ENCODE results near the gene MIOS.

The MIOS gene

GRCh38 chr7:7566651-7567611 lies at the start of gene MIOS:
Gene MIOS, plus strand, starts transcription at chr7:7566884. Its CDS starts 5,592 bp downstream, at chr7:7572476.
- DNase-seq (ENCODE audit: low read depth): peak; percentile 58

GRCh38 chr7:7517754-7518153 lies 48.9 kb upstream of the MIOS start:
- no peak for DNase-seq (ENCODE audit: low read depth)

GRCh38 chr7:7519056-7519455 lies 47.6 kb upstream of the MIOS start:
- DNase-seq (ENCODE audit: low read depth): no peak

GRCh38 chr7:7519528-7519927 lies 47.2 kb upstream of the MIOS start:
- DNase-seq (ENCODE audit: low read depth): no peak

- DNase-seq (ENCODE audit: low read depth): no peak
Measured at GRCh38 chr7:7521259-7521658, 45.4 kb upstream of the MIOS start.

GRCh38 chr7:7522421-7522820 lies 44.3 kb upstream of the MIOS start:
- DNase-seq (ENCODE audit: low read depth): no peak

GRCh38 chr7:7524121-7524520 lies 42.6 kb upstream of the MIOS start:
- no peak for DNase-seq (ENCODE audit: low read depth)

- no peak for DNase-seq (ENCODE audit: low read depth)
Measured at GRCh38 chr7:7526006-7526405, 40.7 kb upstream of the MIOS start.

- no peak for DNase-seq (ENCODE audit: low read depth)
Measured at GRCh38 chr7:7527047-7527446, 39.6 kb upstream of the MIOS start.

GRCh38 chr7:7529328-7529727 lies 37.4 kb upstream of the MIOS start:
- no peak for DNase-seq (ENCODE audit: low read depth)

- no peak for DNase-seq (ENCODE audit: low read depth)
Measured at GRCh38 chr7:7533831-7534430, 32.8 kb upstream of the MIOS start.

- no peak for DNase-seq (ENCODE audit: low read depth)
Measured at GRCh38 chr7:7535691-7536090, 31.0 kb upstream of the MIOS start, which contains the start of gene COL28A1. Gene COL28A1, minus strand, starts transcription at chr7:7535873. Its CDS starts 2,998 bp downstream, at chr7:7532875.

GRCh38 chr7:7536396-7537019 lies 30.2 kb upstream of the MIOS start:
- DNase-seq (ENCODE audit: low read depth): no peak

- no peak for DNase-seq (ENCODE audit: low read depth)
Measured at GRCh38 chr7:7537711-7538110, 29.0 kb upstream of the MIOS start.

- no peak for DNase-seq (ENCODE audit: low read depth)
Measured at GRCh38 chr7:7539152-7539551, 27.5 kb upstream of the MIOS start.

- no peak for DNase-seq (ENCODE audit: low read depth)
Measured at GRCh38 chr7:7539711-7540110, 27.0 kb upstream of the MIOS start.

- DNase-seq (ENCODE audit: low read depth): no peak
Measured at GRCh38 chr7:7542251-7542835, 24.3 kb upstream of the MIOS start.

- no peak for DNase-seq (ENCODE audit: low read depth)
Measured at GRCh38 chr7:7548407-7548806, 18.3 kb upstream of the MIOS start.

- DNase-seq (ENCODE audit: low read depth): no peak
Measured at GRCh38 chr7:7550663-7551062, 16.0 kb upstream of the MIOS start.

GRCh38 chr7:7552199-7552598 lies 14.5 kb upstream of the MIOS start:
- no peak for DNase-seq (ENCODE audit: low read depth)

- no peak for DNase-seq (ENCODE audit: low read depth)
Measured at GRCh38 chr7:7553386-7553785, 13.3 kb upstream of the MIOS start.

GRCh38 chr7:7554021-7554432 lies 12.7 kb upstream of the MIOS start:
- peak; percentile 98 for DNase-seq (ENCODE audit: low read depth)

Data from HS-5 (cell line).